ENCODE data around the gene TCP10L. TPM values are rescaled to one million over a fixed set of nuclear protein-coding genes. Genes with fewer than 3 reads are reported as not detected.

Gene TCP10L
- total RNA-seq, 4 donors from 2014 or later = 1.0 to 10.3 (median 2.4) TPM

- no peaks in the 10 kb centered on the region for H3K27me3 ChIP-seq
Measured at GRCh38 chr21:32525282-32525681, 60.0 kb downstream of the TCP10L start.

GRCh38 chr21:32523988-32524719 is 61.2 kb downstream of the TCP10L start:
- no peak for TF ChIP-seq CTCF (IDR thresholded peaks at IDR 0.05)
- peak in 1 of 2 donors; percentile 67 for TF ChIP-seq EP300 (IDR thresholded peaks at IDR 0.05)
- peaks cover 0 to 47% (median 3%) of the 10 kb centered on the region in 4 donors for H3K4me1 ChIP-seq
- no peak overlapping the region for H3K4me3 ChIP-seq
- no peaks in the 10 kb centered on the region for H3K27me3 ChIP-seq
- no peaks in the 10 kb centered on the region for H3K36me3 ChIP-seq
- H3K9me3 ChIP-seq = no peaks in the 10 kb centered on the region
- WGBS, 2 donors = 47 to 53% methylated on average over 8 of the region's 8 CpGs
- peak overlapping the region in 3 of 4 donors; percentile 7 to 86 (median 84) for H3K27ac ChIP-seq
- DNase-seq (ENCODE audit: low spot score in 2 of 2) = no peak

More at GRCh38 chr21:32525282-32525681, 60.0 kb downstream of the TCP10L start:
- Histone ChIP-seq H3K27ac (peak overlapping the region in 2 of 4 donors; percentile 84 to 86), H3K36me3 (no peaks in the 10 kb centered on the region), H3K4me1 (peaks cover 0 to 38% (median 3%) of the 10 kb centered on the region in 4 donors), H3K9me3 (no peaks in the 10 kb centered on the region), H3K4me3 (no peak overlapping the region)
- 64 to 88% methylated on average over 7 of the region's 7 CpGs for WGBS, 2 donors
- TF ChIP-seq EP300 (IDR thresholded peaks at IDR 0.05) = no peak
- no peak for TF ChIP-seq POLR2A (IDR thresholded peaks at IDR 0.05)
- no peak for TF ChIP-seq CTCF (IDR thresholded peaks at IDR 0.05)
- no peak for DNase-seq (ENCODE audit: low spot score in 2 of 2)

Small RNA genes within 50 kb of the gene (small RNA-seq; reads per million reads assigned to genes)
- gene RF00438 (not detected), gene RNA5SP490 (not detected)

Other genes starting within 250 kb of the TCP10L start
- gene URB1, start 192.5 kb downstream of the TCP10L start, total RNA-seq = 10 to 100 TPM; 18.6 to 29.4 (median 22.2) TPM
- 10 to 100 TPM; 72.6 to 85.9 (median 75.6) TPM for gene EVA1C, start 172.8 kb downstream of the TCP10L start, total RNA-seq
- gene CFAP298, start 26.9 kb upstream of the TCP10L start, total RNA-seq = 10 to 100 TPM; 14.5 to 41.1 (median 29.5) TPM
- gene SYNJ1, start 142.5 kb upstream of the TCP10L start, total RNA-seq = 10 to 100 TPM in 3 of 4 donors, 1 to 10 TPM in 1; 8.0 to 21.4 (median 13.3) TPM
- gene PAXBP1, start 186.2 kb upstream of the TCP10L start, total RNA-seq = 10 to 100 TPM; 52.4 to 86.1 (median 81.1) TPM

All from tibial nerve (tissue), 4 donors.